Spleen (tissue), 11 donors: ENCODE data around the gene FRAS1. TPM values are rescaled to one million over a fixed set of nuclear protein-coding genes. Genes with fewer than 3 reads are reported as not detected.
"Not testable (repeated sequence)": the region's sequence is repeated elsewhere in the genome, so short reads cannot be mapped to it uniquely, and the experiment has no call there.

ENCODE experiments used
- DNase-seq: peaks from one replicate; pipeline ENCODE4 v3.0.0-alpha.2; 2020
- H3K27ac ChIP-seq, 8 donors: fragments of 200-600 bp; sonication (generic) in 7 of 8; 1 replicate in 4 of 8; 2 replicates in 4 of 8; pipeline versions ENCODE4 v1.5.0 to v1.8.0; 2016 to 2021; ENCODE audit warnings: inconsistent platforms in 4 of 8, mild to moderate bottlenecking in 4 of 8, moderate library complexity in 1 of 8
- H3K27me3 ChIP-seq, 7 donors: fragments of 200-600 bp; sonication (generic) in 6 of 7; replicated peaks in 1 of 7; 1 replicate in 4 of 7; 2 replicates in 3 of 7; pipeline versions ENCODE4 v1.5.0 to v1.8.0; 2016 to 2021; ENCODE audit warnings: inconsistent platforms in 3 of 7, mild to moderate bottlenecking in 1 of 7
- H3K36me3 ChIP-seq, 6 donors: fragments of 200-600 bp; sonication (generic) in 5 of 6; 1 replicate in 4 of 6; 2 replicates in 2 of 6; pipeline versions ENCODE4 v1.5.0 to v1.8.0; 2016 to 2021; ENCODE audit warnings: inconsistent platforms in 2 of 6
- H3K4me1 ChIP-seq, 6 donors: fragments of 200-600 bp; sonication (generic) in 5 of 6; 1 replicate in 3 of 6; 2 replicates in 3 of 6; pipeline versions ENCODE4 v1.5.0 to v1.8.0; 2016 to 2021; ENCODE audit warnings: inconsistent platforms in 3 of 6
- H3K4me3 ChIP-seq, 8 donors: fragments of 200-600 bp; sonication (generic) in 7 of 8; 1 replicate in 4 of 8; 2 replicates in 4 of 8; pipeline versions ENCODE4 v1.5.0 to v1.8.0; 2016 to 2021; ENCODE audit warnings: inconsistent platforms in 4 of 8, mild to moderate bottlenecking in 4 of 8, moderate library complexity in 2 of 8
- H3K9me3 ChIP-seq, 8 donors: fragments of 200-600 bp; sonication (generic) in 7 of 8; 1 replicate in 4 of 8; 2 replicates in 4 of 8; pipeline versions ENCODE4 v1.5.0 to v1.8.0; 2016 to 2021; ENCODE audit warnings: inconsistent platforms in 4 of 8
- POLR2A ChIP-seq, 3 donors: fragments of 450-650 bp; IDR thresholded peaks; one replicate each; pipeline ENCODE4 v1.5.1; 2017; ENCODE audit warnings: antibody characterized with exemption in 3 of 3, mild to moderate bottlenecking in 1 of 3
- POLR2AphosphoS5 ChIP-seq, 3 donors: sonication (generic); formaldehyde crosslinking; IDR thresholded peaks; one replicate each; pipeline ENCODE4 v1.5.1; 2017; ENCODE audit warnings: antibody characterized with exemption in 3 of 3
- WGBS, 5 donors: extraction: QIAGEN DNeasy Blood & Tissue Kit in 3 of 5; methylation state at CpG; one replicate each; pipeline versions ENCODE4 v1.1.5 to v1.1.7; 2013 to 2018; 5-methylcytosine and 5-hydroxymethylcytosine counted together
- intact Hi-C: fragments of 100-400 bp; cut with DNase I; formaldehyde crosslinking; loops from one replicate; pipeline ENCODE4 v1.15.0; 2023; ENCODE audit warnings: low total_unique reads
- polyA plus RNA-seq, 3 donors: library from polyadenylated mRNA; stranded (reverse); fragments of 200-250 nt; gene quantifications; one replicate each; pipeline ENCODE4 v1.2.1, GENCODE V29; 2013
- total RNA-seq, 7 donors: library from RNA; depleted of rRNA in 3 of 7; stranded (reverse); fragments of >200 nt in 3 of 7; fragmentation: NEBNext Ultra II Directional in 4 of 7; extraction: Animal tissue kit (Norgen Biotek cat#: 25700) in 4 of 7; gene quantifications; one replicate each; pipeline versions ENCODE4 v1.1.0 to v1.2.1, GENCODE V29; 2016 to 2021
- TF ChIP-seq, protein P1 (sequence below), 11 experiments: fragments of 200-600 bp in 7 of 11; fragments of 450-650 bp in 4 of 11; sonication (generic) in 4 of 11; IDR thresholded peaks in 8 of 11; conservative IDR thresholded peaks in 3 of 11; 1 replicate in 7 of 11; 2 replicates in 4 of 11; pipeline versions ENCODE4 v1.4.0 to v1.8.0; 2016 to 2021; ENCODE audit warnings: antibody characterized with exemption in 11 of 11, inconsistent platforms in 4 of 11, mild to moderate bottlenecking in 1 of 11
- donor health status: healthy with polysubstance abuse.
- donor health status: DM: no; HTN: no; CAD: no; lungs with moderate emphysema.
- donor health status: DM: no; HTN: no; CAD: no.
- donor health status: Bipolar disorder and iron deficiency.
- donor health status: healthy.
- donor health status: DM: no; HTN: no; CAD: no.
- donor health status: DM: yes; HTN: yes; CAD: no.

Gene FRAS1
- total and polyA plus RNA-seq, 10 donors: 0.10 to 3.0 (median 1.3) TPM

DNA sequence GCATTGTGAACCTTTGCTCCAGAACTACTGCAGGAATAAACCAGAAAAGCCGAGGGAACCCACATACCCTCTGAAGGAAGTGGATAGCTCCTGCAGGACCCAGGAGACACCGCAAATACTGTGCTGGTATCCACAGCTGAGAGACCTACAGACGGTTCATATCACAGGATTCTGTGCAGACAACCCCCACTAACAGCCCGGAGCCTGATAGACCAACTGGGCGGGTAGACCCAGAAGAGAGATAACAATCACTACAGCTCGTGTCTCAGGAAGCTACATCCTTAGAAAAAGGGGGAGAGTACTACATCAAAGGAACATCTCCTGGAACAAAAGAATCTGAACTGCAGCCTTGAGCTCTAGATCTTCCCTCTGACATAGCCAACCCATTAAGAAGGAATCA lies 150.8 kb downstream of the FRAS1 start:
- WGBS, 5 donors: 69 to 77% (median 73%) methylated on average over 6 of the region's 6 CpGs
- Histone ChIP-seq H3K4me3 (no peak overlapping the region), H3K9me3 (no peaks in the 10 kb centered on the region), H3K27ac (no peak overlapping the region), H3K36me3 (no peaks in the 10 kb centered on the region), H3K27me3 (no peaks in the 10 kb centered on the region), H3K4me1 (no peaks in the 10 kb centered on the region)
- TF ChIP-seq POLR2A (IDR thresholded peaks at IDR 0.05): no peak
- no peak for DNase-seq
- intact Hi-C loops: no loop called here

DNA sequence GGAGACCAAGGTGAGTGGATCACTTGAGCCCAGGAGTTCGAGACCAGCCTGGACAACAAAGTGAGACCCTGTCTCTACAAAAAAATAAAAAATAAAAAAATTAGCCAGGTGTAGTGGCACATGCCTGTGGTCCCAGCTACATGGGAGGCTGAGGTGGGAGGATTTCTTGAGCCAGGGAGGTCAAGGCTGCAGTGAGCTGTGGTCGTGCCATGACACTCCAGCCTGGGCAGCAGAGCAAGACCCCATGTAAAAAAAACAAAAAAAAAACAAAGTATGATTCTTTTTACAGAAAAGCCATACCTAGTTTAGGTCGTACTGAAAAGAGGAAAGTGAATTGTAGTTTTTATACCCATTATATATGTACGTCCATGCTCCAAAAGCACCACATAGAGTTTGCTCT lies 151.8 kb downstream of the FRAS1 start:
- H3K36me3 ChIP-seq, H3K4me1 ChIP-seq, H3K27me3 ChIP-seq, intact Hi-C loops, H3K9me3 ChIP-seq, H3K4me3 ChIP-seq, DNase-seq, H3K27ac ChIP-seq: not testable (repeated sequence)
- WGBS, 5 donors: 67 to 84% (median 73%) methylated on average over 4 of the region's 4 CpGs

DNA sequence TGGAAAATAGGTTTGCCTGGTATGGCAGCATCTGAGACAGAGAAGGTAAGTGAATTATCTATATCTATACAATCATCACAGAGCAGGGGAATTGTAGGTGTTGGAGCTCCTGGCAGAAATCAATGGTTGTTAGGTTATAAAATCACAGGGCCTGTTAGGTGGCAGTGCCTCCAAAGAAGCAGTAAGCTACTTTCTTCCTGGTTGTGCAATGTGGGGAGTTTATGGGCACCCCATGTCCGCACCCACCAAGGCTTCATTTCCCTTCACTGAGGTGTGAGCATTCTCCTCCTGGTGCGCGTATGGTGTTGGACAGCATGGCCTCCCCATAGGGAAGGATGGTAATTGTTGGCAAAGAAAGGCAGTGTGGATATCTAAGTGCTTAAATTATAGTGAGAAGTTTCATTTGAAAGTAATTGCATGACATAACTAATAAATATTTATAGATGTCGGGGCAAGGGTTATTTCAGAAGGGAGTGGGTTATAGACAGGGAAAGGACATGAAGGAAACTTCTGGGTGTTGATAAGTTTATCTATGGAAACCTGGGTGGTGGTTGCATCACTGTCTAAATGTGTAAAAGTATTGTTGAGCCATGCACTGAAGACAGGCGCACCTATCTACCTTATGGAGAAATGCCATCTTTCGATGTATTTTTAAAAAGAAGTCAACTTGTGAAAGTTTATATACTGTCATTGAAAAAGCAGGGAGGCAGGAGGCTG lies 153.7 kb downstream of the FRAS1 start:
- Histone ChIP-seq H3K36me3 (no peaks in the 10 kb centered on the region), H3K4me1 (no peaks in the 10 kb centered on the region), H3K4me3 (no peak overlapping the region), H3K27ac (no peak overlapping the region), H3K9me3 (no peaks in the 10 kb centered on the region), H3K27me3 (no peaks in the 10 kb centered on the region)
- TF ChIP-seq, protein P1, sequence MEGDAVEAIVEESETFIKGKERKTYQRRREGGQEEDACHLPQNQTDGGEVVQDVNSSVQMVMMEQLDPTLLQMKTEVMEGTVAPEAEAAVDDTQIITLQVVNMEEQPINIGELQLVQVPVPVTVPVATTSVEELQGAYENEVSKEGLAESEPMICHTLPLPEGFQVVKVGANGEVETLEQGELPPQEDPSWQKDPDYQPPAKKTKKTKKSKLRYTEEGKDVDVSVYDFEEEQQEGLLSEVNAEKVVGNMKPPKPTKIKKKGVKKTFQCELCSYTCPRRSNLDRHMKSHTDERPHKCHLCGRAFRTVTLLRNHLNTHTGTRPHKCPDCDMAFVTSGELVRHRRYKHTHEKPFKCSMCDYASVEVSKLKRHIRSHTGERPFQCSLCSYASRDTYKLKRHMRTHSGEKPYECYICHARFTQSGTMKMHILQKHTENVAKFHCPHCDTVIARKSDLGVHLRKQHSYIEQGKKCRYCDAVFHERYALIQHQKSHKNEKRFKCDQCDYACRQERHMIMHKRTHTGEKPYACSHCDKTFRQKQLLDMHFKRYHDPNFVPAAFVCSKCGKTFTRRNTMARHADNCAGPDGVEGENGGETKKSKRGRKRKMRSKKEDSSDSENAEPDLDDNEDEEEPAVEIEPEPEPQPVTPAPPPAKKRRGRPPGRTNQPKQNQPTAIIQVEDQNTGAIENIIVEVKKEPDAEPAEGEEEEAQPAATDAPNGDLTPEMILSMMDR (IDR thresholded peaks at IDR 0.05 in 8 of 11, conservative IDR thresholded peaks at IDR 0.05 in 3 of 11): no peak
- TF ChIP-seq POLR2A (IDR thresholded peaks at IDR 0.05): no peak
- TF ChIP-seq POLR2AphosphoS5 (IDR thresholded peaks at IDR 0.05): no peak
- no peak for DNase-seq
- WGBS, 5 donors: 91 to 95% (median 93%) methylated on average over 6 of the region's 6 CpGs
- intact Hi-C loops: no loop called here

DNA sequence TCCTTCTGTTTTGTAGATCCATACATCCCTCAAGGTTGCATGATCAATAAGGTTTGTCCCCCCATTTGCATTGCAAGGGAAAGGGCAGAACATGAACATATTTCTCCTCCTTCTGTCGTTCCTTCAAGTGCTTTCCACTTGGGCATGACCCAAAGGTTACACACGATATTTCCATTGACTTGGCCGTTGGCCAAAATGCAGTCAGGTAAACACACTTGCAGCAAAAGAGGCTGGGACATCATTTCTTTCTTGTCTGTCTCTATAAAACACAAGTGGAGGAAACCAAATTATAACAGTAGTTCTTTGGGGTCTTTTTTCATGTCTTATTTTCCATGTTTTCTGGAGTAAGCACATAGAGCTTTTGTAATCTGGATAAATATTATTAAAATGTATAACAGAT lies 156.1 kb downstream of the FRAS1 start:
- H3K27me3 ChIP-seq: no peaks in the 10 kb centered on the region
- no peak for DNase-seq
- H3K27ac ChIP-seq: no peak overlapping the region
- no peaks in the 10 kb centered on the region for H3K4me1 ChIP-seq
- no peaks in the 10 kb centered on the region for H3K36me3 ChIP-seq
- 47 to 69% (median 61%) methylated on average over 3 of the region's 3 CpGs for WGBS, 5 donors
- intact Hi-C loops: no loop called here
- TF ChIP-seq POLR2A (IDR thresholded peaks at IDR 0.05): no peak
- no peak for TF ChIP-seq POLR2AphosphoS5 (IDR thresholded peaks at IDR 0.05)
- TF ChIP-seq, protein P1 (IDR thresholded peaks at IDR 0.05 in 8 of 11, conservative IDR thresholded peaks at IDR 0.05 in 3 of 11): no peak
- no peak overlapping the region for H3K4me3 ChIP-seq
- H3K9me3 ChIP-seq: no peaks in the 10 kb centered on the region

DNA sequence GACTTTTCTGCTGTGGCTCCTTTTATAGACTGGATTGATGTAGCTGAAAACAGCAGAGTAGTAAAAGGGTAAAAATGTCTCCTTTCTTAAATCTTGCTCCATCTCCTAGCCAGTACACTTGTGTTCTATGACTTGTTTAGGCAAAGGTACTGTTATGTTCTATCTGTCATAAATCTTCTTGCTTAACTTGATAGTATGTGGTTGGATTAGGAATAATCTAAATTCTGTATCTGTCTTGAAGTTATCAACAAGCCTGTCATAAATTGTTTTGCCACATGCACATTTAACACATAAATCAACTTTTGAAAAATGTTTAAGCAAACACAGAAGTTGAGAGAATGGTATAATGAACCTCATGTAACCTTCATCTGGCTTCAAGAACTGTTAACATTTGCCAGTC lies 157.0 kb downstream of the FRAS1 start:
- Histone ChIP-seq H3K4me1 (no peaks in the 10 kb centered on the region), H3K27me3 (no peaks in the 10 kb centered on the region), H3K4me3 (no peak overlapping the region), H3K9me3 (no peaks in the 10 kb centered on the region), H3K27ac (no peak overlapping the region), H3K36me3 (no peaks in the 10 kb centered on the region)
- intact Hi-C loops: no loop called here
- TF ChIP-seq, protein P1 (IDR thresholded peaks at IDR 0.05 in 8 of 11, conservative IDR thresholded peaks at IDR 0.05 in 3 of 11): no peak
- TF ChIP-seq POLR2A (IDR thresholded peaks at IDR 0.05) (no peak), POLR2AphosphoS5 (IDR thresholded peaks at IDR 0.05) (no peak)
- no peak for DNase-seq
